Measurements from ENCODE around the gene VWA5B2. TPM values are rescaled to one million over a fixed set of nuclear protein-coding genes. Genes with fewer than 3 reads are reported as not detected.

Gene VWA5B2
- total RNA-seq, 4 donors from 2014 or later: 0.95 to 5.0 (median 1.4) TPM; not detected in 1

GRCh38 chr3:184222521-184222920, 6.9 kb upstream of the VWA5B2 start:
- Histone ChIP-seq H3K36me3 (no peaks in the 10 kb centered on the region), H3K4me3 (no peak overlapping the region), H3K4me1 (no peaks in the 10 kb centered on the region), H3K9me3 (no peaks in the 10 kb centered on the region), H3K27ac (no peak overlapping the region), H3K27me3 (peaks cover 46% of the 10 kb centered on the region)
- in situ Hi-C loops (cut with MboI; ENCODE audit: low pct_ligation_motif_present in 1 of 4, low pct_unique_long_range_greater_than_20kb in 1 of 4, low sequenced_read_pairs in 3 of 4) (no loop called here), intact Hi-C loops (cut with DNase I; ENCODE audit: low total_unique reads) (no loop called here)
- no peak for DNase-seq
- WGBS, 2 donors (ENCODE audit: low coverage in 1 of 2): 56 to 57% methylated on average over 3 of the region's 3 CpGs
- TF ChIP-seq CTCF (IDR thresholded peaks at IDR 0.05) (no peak), POLR2AphosphoS5 (IDR thresholded peaks at IDR 0.05) (no peak), POLR2A (IDR thresholded peaks at IDR 0.05) (no peak), EP300 (IDR thresholded peaks at IDR 0.05; ENCODE audit: low read depth) (no peak)

- no peak overlapping the region for H3K27ac ChIP-seq
- H3K4me3 ChIP-seq: no peak overlapping the region
- H3K9me3 ChIP-seq: no peaks in the 10 kb centered on the region
- no peak for TF ChIP-seq EP300 (IDR thresholded peaks at IDR 0.05; ENCODE audit: low read depth)
- TF ChIP-seq POLR2A (IDR thresholded peaks at IDR 0.05): no peak
- no peak for TF ChIP-seq CTCF (IDR thresholded peaks at IDR 0.05)
- no peak for TF ChIP-seq POLR2AphosphoS5 (IDR thresholded peaks at IDR 0.05)
- peaks cover 61% of the 10 kb centered on the region for H3K27me3 ChIP-seq
- 67 to 74% methylated on average over 2 to 3 of the region's 3 CpGs for WGBS, 2 donors (ENCODE audit: low coverage in 1 of 2)
- in situ Hi-C loops (cut with MboI; ENCODE audit: low pct_ligation_motif_present in 1 of 4, low pct_unique_long_range_greater_than_20kb in 1 of 4, low sequenced_read_pairs in 3 of 4): no loop called here
- peaks cover 0 to 2% (median under 1%) of the 10 kb centered on the region in 4 donors for H3K4me1 ChIP-seq
- DNase-seq: no peak
- intact Hi-C loops (cut with DNase I; ENCODE audit: low total_unique reads): no loop called here
- no peaks in the 10 kb centered on the region for H3K36me3 ChIP-seq
Measured at GRCh38 chr3:184223946-184224345, 5.4 kb upstream of the VWA5B2 start.

- in situ Hi-C loops (cut with MboI; ENCODE audit: low pct_ligation_motif_present in 1 of 4, low pct_unique_long_range_greater_than_20kb in 1 of 4, low sequenced_read_pairs in 3 of 4) (loop anchor here in 3 of 4 donors (25.0 kb wide), 2 partner anchors 90 to 340 kb away; partner anchors contain the start of genes PARL (in 3 of the 3) and EIF2B5 (in 1 of the 3)), intact Hi-C loops (cut with DNase I; ENCODE audit: low total_unique reads) (no loop called here)
- peak; percentile 28 for DNase-seq
- no peak for TF ChIP-seq POLR2AphosphoS5 (IDR thresholded peaks at IDR 0.05)
- TF ChIP-seq CTCF (IDR thresholded peaks at IDR 0.05): peak; percentile 72 to 85 (median 76)
- TF ChIP-seq EP300 (IDR thresholded peaks at IDR 0.05; ENCODE audit: low read depth): no peak
- TF ChIP-seq POLR2A (IDR thresholded peaks at IDR 0.05): no peak
- Histone ChIP-seq H3K4me3 (no peak overlapping the region), H3K27ac (no peak overlapping the region), H3K27me3 (peaks cover 76% of the 10 kb centered on the region), H3K36me3 (no peaks in the 10 kb centered on the region), H3K9me3 (no peaks in the 10 kb centered on the region), H3K4me1 (peaks cover 9 to 23% (median 17%) of the 10 kb centered on the region in 4 donors)
- WGBS, 2 donors (ENCODE audit: low coverage in 1 of 2): 17 to 47% methylated on average over 1 to 2 of the region's 2 CpGs
Measured at GRCh38 chr3:184227481-184227935, 1.9 kb upstream of the VWA5B2 start.

- intact Hi-C loops (cut with DNase I; ENCODE audit: low total_unique reads): no loop called here
- H3K9me3 ChIP-seq: no peaks in the 10 kb centered on the region
- in situ Hi-C loops (cut with MboI; ENCODE audit: low pct_ligation_motif_present in 1 of 4, low pct_unique_long_range_greater_than_20kb in 1 of 4, low sequenced_read_pairs in 3 of 4): loop anchor here in 3 of 4 donors (25.0 kb wide), 2 partner anchors 91 to 341 kb away; partner anchors contain the start of genes PARL (in 3 of the 3) and EIF2B5 (in 1 of the 3)
- no peak for TF ChIP-seq POLR2A (IDR thresholded peaks at IDR 0.05)
- no peak for TF ChIP-seq POLR2AphosphoS5 (IDR thresholded peaks at IDR 0.05)
- no peak for TF ChIP-seq CTCF (IDR thresholded peaks at IDR 0.05)
- TF ChIP-seq EP300 (IDR thresholded peaks at IDR 0.05; ENCODE audit: low read depth): no peak
- H3K27me3 ChIP-seq: peaks cover 86% of the 10 kb centered on the region
- no peak overlapping the region for H3K27ac ChIP-seq
- H3K4me3 ChIP-seq: peak overlapping the region in 1 of 4 donors; percentile 54
- no peak for DNase-seq
- peaks cover 9 to 23% (median 17%) of the 10 kb centered on the region in 4 donors for H3K4me1 ChIP-seq
- WGBS, 2 donors (ENCODE audit: low coverage in 1 of 2): 44 to 80% methylated on average over 3 to 12 of the region's 12 CpGs
- no peaks in the 10 kb centered on the region for H3K36me3 ChIP-seq
Measured at GRCh38 chr3:184228376-184229137, 828 bp upstream of the VWA5B2 start.
